Ectodermal cell (in vitro differentiated cells): Measurements from ENCODE around the gene SOWAHB.

Experiments
- H3K27ac ChIP-seq: 2 replicates; pipeline ENCODE4 v1.7.0; 2013; ENCODE audit warnings: mild to moderate bottlenecking, low read depth, low read length; ENCODE audit not compliant: insufficient read depth, poor library complexity, severe bottlenecking
- H3K27me3 ChIP-seq: 2 replicates; pipeline ENCODE4 v1.7.0; 2013; ENCODE audit warnings: mild to moderate bottlenecking, low read length; ENCODE audit not compliant: insufficient read depth, control insufficient read depth, poor library complexity, severe bottlenecking
- H3K36me3 ChIP-seq: one replicate; pipeline ENCODE4 v1.7.0; 2013; ENCODE audit warnings: low read length; ENCODE audit not compliant: control insufficient read depth, insufficient read depth
- H3K4me1 ChIP-seq: one replicate; pipeline ENCODE4 v1.7.0; 2013; ENCODE audit warnings: low read length; ENCODE audit not compliant: control insufficient read depth, insufficient read depth
- H3K4me3 ChIP-seq: 2 replicates; pipeline ENCODE4 v1.7.0; 2013; ENCODE audit warnings: low read depth, low read length, control low read depth; ENCODE audit not compliant: insufficient read depth
- H3K9me3 ChIP-seq: 2 replicates; pipeline ENCODE4 v1.7.0; 2013; ENCODE audit warnings: mild to moderate bottlenecking, low read length, moderate library complexity; ENCODE audit not compliant: control insufficient read depth
- WGBS, 2 experiments: methylation state at CpG; one replicate each; pipeline ENCODE4 v1.1.7; 2013; ENCODE audit warnings: missing lambda C conversion rate in 2 of 2; 5-methylcytosine and 5-hydroxymethylcytosine counted together

SOWAHB gene

DNA sequence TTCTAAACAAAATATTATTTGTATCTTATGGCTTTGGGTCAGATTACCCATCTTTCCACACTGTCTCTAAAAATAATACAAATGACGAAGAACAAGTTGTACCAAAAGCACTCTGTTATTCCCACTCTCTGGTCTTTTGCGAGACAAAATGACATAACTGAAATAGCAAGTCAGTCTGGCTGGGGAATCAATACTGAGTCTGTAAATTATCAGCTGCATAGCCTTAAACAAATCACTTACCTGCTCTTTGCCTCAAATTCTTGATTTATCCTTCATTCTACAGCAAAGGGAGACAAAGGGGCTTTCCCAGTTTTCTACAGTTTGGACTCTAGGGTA, 40.9 kb downstream of the SOWAHB start:
- no peaks in the 10 kb centered on the region for H3K36me3 ChIP-seq
- no peaks in the 10 kb centered on the region for H3K27me3 ChIP-seq
- H3K4me3 ChIP-seq, result no peak overlapping the region
- H3K4me1 ChIP-seq, result peaks cover 5% of the 10 kb centered on the region
- no peak overlapping the region for H3K27ac ChIP-seq
- 95 to 98% methylated on average over 2 of the region's 2 CpGs for WGBS, 2 experiments
- no peaks in the 10 kb centered on the region for H3K9me3 ChIP-seq

DNA sequence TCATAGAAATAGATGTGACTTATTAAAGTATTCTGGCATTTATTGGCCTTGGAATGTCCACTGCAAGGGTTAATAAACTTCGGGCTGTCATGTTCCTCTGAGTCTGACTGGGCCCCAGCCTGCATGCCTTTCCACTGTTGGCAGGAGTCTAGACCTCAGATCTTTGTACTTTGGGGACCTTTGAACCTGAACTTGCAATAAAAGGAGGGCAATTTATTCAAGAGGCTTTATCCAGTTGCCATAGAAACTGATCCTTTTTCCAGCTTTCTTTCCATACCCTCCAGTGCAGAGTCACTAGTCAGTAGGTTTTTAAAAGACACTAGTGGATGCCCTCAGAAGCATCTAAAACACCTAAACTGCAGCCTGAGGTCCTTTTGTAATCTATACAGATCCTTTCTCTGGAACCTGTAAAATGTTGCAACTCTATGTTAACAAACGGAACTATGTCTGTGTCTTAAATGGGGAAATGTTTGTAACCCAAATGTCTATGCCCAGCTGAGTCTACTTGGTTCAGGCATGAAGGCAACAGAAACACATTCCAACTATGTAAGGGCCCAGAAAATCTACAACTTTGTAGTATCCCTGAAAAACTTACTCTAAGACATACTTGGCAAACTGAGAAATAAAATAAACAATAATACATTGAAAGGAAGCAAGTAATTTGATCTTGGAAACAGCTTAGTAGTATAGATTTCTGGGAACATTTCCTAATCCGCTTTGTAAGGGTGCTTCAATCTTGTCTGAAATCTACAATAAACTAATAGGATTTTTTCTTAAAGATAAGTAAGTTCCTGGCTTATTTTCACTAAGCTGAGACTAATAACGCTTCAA, 41.5 kb downstream of the SOWAHB start:
- Histone ChIP-seq H3K4me1 (peaks cover 5% of the 10 kb centered on the region), H3K9me3 (no peaks in the 10 kb centered on the region), H3K36me3 (no peaks in the 10 kb centered on the region), H3K27me3 (no peaks in the 10 kb centered on the region), H3K4me3 (no peak overlapping the region), H3K27ac (no peak overlapping the region)
- WGBS, 2 experiments, result 84 to 85% methylated on average over 3 to 4 of the region's 4 CpGs

DNA sequence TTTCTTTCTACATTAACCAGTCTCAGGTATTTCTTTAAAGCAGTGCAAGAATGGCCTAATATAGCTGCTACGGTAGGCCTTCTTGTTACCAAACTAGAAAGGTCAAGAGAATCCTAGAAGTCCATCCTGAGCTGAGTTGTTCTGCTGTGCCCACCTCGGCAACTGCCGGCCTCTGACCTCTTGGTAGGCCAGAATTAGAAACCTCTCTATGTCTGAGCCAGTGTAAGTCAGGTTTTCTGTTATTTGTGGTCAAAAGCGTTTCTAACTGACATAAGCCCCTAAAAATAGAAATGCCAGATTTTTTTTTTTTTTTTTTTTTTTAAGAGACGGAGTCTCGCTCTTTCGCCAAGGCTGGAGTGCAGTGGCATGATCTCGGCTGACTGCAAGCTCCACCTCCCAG, 43.1 kb downstream of the SOWAHB start:
- Histone ChIP-seq H3K36me3 (no peaks in the 10 kb centered on the region), H3K4me3 (no peak overlapping the region), H3K4me1 (peaks cover 5% of the 10 kb centered on the region), H3K27ac (no peak overlapping the region), H3K9me3 (no peaks in the 10 kb centered on the region), H3K27me3 (no peaks in the 10 kb centered on the region)
- WGBS, 2 experiments, result 94 to 96% methylated on average over 8 of the region's 8 CpGs

DNA sequence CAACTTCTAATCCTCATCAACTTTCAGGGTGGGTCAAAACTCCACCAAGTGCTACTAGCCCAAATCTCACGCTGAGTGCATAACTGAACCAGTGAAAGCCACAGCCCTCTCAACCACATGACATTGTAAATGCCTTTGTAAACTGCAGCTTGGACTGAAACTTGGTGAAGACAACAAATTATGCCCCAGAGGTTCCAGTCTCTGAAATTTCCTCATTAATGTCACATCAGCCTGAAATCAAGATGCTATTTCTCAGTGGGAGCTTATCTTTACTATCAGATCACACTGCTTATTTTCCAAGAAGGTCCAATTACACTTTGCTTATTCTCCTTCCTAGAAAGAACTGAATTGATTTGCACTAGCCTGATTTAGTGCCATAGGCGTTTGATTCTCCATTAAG, 46.6 kb downstream of the SOWAHB start:
- H3K27me3 ChIP-seq, result no peaks in the 10 kb centered on the region
- no peaks in the 10 kb centered on the region for H3K4me1 ChIP-seq
- no peak overlapping the region for H3K4me3 ChIP-seq
- no peak overlapping the region for H3K27ac ChIP-seq
- no peaks in the 10 kb centered on the region for H3K9me3 ChIP-seq
- WGBS, 2 experiments, result 91 to 98% methylated on average over 2 of the region's 2 CpGs
- H3K36me3 ChIP-seq, result no peaks in the 10 kb centered on the region

DNA sequence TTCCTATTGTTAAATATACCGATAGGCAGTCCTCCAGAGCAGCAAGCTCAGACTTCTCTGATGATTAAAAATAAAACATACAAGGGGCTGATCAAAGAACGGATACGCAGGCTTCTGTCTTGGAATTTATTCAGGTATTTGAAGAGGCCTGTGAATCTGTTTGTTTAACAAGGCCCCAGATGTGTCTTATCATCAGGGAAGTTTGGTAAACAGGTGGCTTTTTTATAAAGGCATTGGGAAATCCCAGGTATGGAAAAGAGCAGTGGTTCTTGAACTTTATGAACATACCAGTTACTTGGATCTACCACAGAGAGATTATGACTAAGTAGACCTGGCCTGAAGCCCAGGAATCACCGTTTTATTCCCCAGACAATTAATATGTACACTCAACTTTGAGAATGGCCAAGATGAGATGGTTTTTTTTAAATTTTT, 47.9 kb downstream of the SOWAHB start:
- no peak overlapping the region for H3K4me3 ChIP-seq
- H3K36me3 ChIP-seq, result no peaks in the 10 kb centered on the region
- H3K27me3 ChIP-seq, result no peaks in the 10 kb centered on the region
- H3K4me1 ChIP-seq, result no peaks in the 10 kb centered on the region
- 93 to 97% methylated on average over 4 of the region's 4 CpGs for WGBS, 2 experiments
- H3K27ac ChIP-seq, result no peak overlapping the region
- H3K9me3 ChIP-seq, result no peaks in the 10 kb centered on the region
